SKM-1 treated with dmso at 0.1 percent for 144 hours (cell line): ENCODE data around the gene KCNK3.

Experiments
- DNase-seq: peaks from one replicate; lab custom pipeline; 2025; ENCODE audit not compliant: unreplicated experiment; lab: John Stamatoyannopoulos, UW

The KCNK3 gene

GRCh38 chr2:26687801-26688200, 4.7 kb upstream of the KCNK3 start:
- DNase-seq, result no peak

- DNase-seq, result no peak
Measured at GRCh38 chr2:26691161-26691560, 1.4 kb upstream of the KCNK3 start.

- no peak for DNase-seq
Measured at GRCh38 chr2:26691881-26692278, 642 bp upstream of the KCNK3 start.

GRCh38 chr2:26692897-26693849, 651 bp downstream of the KCNK3 start:
- DNase-seq, result no peak

- DNase-seq, result no peak
Measured at GRCh38 chr2:26694001-26694400, 1.5 kb downstream of the KCNK3 start.

GRCh38 chr2:26696351-26696816, 3.9 kb downstream of the KCNK3 start:
- no peak for DNase-seq

- no peak for DNase-seq
Measured at GRCh38 chr2:26697425-26697824, 4.9 kb downstream of the KCNK3 start.

GRCh38 chr2:26699295-26699694, 6.8 kb downstream of the KCNK3 start:
- DNase-seq, result no peak

GRCh38 chr2:26700078-26700477, 7.6 kb downstream of the KCNK3 start:
- no peak for DNase-seq

GRCh38 chr2:26701596-26701995, 9.1 kb downstream of the KCNK3 start:
- no peak for DNase-seq

GRCh38 chr2:26702025-26702424, 9.5 kb downstream of the KCNK3 start:
- DNase-seq, result no peak

- no peak for DNase-seq
Measured at GRCh38 chr2:26704441-26704977, 12.0 kb downstream of the KCNK3 start.

- no peak for DNase-seq
Measured at GRCh38 chr2:26705126-26705525, 12.6 kb downstream of the KCNK3 start.

GRCh38 chr2:26706093-26706492, 13.6 kb downstream of the KCNK3 start:
- no peak for DNase-seq

GRCh38 chr2:26706616-26707473, 14.3 kb downstream of the KCNK3 start:
- no peak for DNase-seq

GRCh38 chr2:26707747-26708146, 15.2 kb downstream of the KCNK3 start:
- no peak for DNase-seq

- no peak for DNase-seq
Measured at GRCh38 chr2:26708457-26708856, 15.9 kb downstream of the KCNK3 start.

GRCh38 chr2:26709323-26710110, 17.0 kb downstream of the KCNK3 start:
- DNase-seq, result no peak

GRCh38 chr2:26710145-26710544, 17.6 kb downstream of the KCNK3 start:
- DNase-seq, result no peak

- DNase-seq, result no peak
Measured at GRCh38 chr2:26710743-26711456, 18.4 kb downstream of the KCNK3 start.
